ENCODE measurements around the gene STAT5B. TPM values are rescaled to one million over a fixed set of nuclear protein-coding genes. Genes with fewer than 3 reads are reported as not detected.
A peak's percentile ranks its signal among the peaks of the same experiment; 100 is the strongest.
"Not testable (repeated sequence)": the region's sequence is repeated elsewhere in the genome, so short reads cannot be mapped to it uniquely, and the experiment has no call there.

The STAT5B gene
- total RNA-seq, 2 donors from 2014 or later = 31.4 to 49.1 TPM

DNA sequence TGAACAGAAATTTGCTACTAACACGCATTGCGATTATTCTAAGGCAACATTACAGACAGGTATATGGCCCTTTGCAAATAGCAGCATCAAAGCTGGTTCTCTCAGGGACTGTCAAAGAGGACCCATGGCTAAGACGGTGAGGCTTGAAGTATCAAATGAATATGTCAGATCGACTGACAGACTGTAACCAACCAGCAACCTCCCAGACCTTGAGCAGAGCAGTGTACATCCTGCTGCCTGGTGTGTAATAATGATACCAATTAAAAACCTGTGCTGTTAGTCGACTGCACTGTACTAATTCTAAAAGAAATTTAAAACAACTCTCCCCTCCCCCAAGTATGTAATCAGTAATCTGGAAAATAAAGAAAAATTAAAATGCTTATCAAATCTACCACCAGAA, 46.0 kb downstream of the STAT5B start:
- Histone ChIP-seq H3K27me3 (no peaks in the 10 kb centered on the region), H3K4me1 (peaks cover 0 to 32% of the 10 kb centered on the region in 2 donors), H3K9me3 (no peaks in the 10 kb centered on the region), H3K36me3 (peaks cover 10% of the 10 kb centered on the region), H3K4me3 (no peak overlapping the region), H3K27ac (no peak overlapping the region)
- TF ChIP-seq, protein P1, sequence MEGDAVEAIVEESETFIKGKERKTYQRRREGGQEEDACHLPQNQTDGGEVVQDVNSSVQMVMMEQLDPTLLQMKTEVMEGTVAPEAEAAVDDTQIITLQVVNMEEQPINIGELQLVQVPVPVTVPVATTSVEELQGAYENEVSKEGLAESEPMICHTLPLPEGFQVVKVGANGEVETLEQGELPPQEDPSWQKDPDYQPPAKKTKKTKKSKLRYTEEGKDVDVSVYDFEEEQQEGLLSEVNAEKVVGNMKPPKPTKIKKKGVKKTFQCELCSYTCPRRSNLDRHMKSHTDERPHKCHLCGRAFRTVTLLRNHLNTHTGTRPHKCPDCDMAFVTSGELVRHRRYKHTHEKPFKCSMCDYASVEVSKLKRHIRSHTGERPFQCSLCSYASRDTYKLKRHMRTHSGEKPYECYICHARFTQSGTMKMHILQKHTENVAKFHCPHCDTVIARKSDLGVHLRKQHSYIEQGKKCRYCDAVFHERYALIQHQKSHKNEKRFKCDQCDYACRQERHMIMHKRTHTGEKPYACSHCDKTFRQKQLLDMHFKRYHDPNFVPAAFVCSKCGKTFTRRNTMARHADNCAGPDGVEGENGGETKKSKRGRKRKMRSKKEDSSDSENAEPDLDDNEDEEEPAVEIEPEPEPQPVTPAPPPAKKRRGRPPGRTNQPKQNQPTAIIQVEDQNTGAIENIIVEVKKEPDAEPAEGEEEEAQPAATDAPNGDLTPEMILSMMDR (IDR thresholded peaks at IDR 0.05) = no peak
- no peak for DNase-seq (ENCODE audit: low spot score)

DNA sequence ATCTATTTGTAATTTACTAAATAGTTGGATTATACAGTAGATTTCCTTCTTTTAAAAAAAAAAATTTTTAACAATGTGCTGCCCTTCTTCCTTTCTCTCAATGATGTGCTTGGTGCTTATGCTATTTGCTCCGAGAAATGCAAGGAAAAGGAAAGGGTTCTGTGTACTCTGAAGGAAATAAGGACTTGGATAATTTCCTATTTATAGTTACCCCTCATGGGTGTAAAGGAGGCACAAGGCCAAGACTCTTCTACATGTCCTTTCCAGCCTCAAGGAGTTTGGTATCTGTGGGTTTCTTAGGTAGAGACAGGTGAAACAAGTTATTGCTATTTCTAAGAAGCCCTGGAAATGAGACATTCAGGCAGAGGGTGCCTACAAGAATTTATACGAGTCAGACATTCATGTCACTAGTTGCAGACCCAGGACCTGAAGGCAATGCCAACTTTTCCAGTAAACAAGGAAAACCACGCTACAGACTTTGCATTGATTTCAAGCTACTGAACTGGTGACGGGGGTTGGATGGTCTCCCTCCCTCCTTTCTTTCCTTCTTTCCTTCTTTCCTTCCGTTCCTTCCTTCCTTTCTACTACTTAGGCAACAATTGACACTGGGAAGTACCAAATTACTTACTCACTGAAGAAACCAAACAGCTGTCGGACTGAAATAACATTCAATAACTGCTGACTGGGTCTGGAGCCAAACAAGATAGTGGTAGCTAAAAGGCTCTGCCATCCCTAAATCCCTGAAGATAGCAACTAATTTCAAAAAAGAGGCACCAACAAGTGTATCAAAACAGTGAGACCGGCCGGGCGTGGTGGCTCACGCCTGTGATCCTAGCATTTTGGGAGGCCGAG, 48.1 kb downstream of the STAT5B start:
- H3K4me3 ChIP-seq = no peak overlapping the region
- H3K27me3 ChIP-seq = no peaks in the 10 kb centered on the region
- peaks cover 0 to 19% of the 10 kb centered on the region in 2 donors for H3K4me1 ChIP-seq
- TF ChIP-seq, protein P1 (IDR thresholded peaks at IDR 0.05) = no peak
- peaks cover 26% of the 10 kb centered on the region for H3K36me3 ChIP-seq
- no peaks in the 10 kb centered on the region for H3K9me3 ChIP-seq
- no peak for DNase-seq (ENCODE audit: low spot score)
- peak overlapping the region; percentile 57 to 66 for H3K27ac ChIP-seq

DNA sequence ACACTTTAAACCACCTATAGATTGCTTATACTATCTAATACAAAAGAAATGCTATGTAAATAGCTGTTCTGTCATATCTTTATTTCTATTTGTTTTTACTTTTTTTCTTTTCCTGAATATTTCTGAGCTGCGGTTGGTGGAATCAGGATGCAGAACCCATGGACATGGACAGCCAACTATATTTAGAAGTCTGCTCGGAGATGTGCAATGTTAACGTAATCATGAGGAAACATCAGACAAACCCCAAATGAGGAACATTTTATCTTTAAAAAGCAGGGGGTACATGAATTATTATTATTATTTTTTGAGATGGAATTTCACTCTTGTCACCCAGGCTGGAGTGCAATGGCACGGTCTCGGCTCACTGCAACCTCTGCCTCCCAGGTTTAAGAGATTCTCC, 50.5 kb downstream of the STAT5B start:
- H3K27me3 ChIP-seq = no peaks in the 10 kb centered on the region
- peaks cover 35% of the 10 kb centered on the region for H3K36me3 ChIP-seq
- no peaks in the 10 kb centered on the region for H3K9me3 ChIP-seq
- TF ChIP-seq, protein P1 (IDR thresholded peaks at IDR 0.05) = no peak
- peaks cover 0 to 19% of the 10 kb centered on the region in 2 donors for H3K4me1 ChIP-seq
- H3K4me3 ChIP-seq = no peak overlapping the region
- no peak overlapping the region for H3K27ac ChIP-seq
- no peak for DNase-seq (ENCODE audit: low spot score)

DNA sequence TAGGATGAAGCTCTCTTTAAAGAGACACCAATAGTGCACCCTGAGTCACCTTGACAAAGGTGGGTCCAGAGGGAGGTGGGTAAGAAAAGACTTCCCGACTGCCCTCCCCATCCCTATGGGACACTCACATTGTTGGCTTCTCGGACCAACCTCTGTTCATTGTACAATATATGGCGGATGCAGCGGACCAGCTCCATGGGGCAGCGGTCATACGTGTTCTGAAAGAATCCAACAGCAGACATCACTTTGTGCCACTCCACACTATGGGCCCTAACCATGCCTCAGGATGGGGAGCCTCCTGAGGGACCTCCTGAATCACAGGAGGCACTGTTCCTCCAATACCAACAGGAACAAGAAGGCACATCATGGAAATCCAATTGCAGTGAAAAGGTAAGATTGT, 51.5 kb downstream of the STAT5B start:
- H3K9me3 ChIP-seq = no peaks in the 10 kb centered on the region
- DNase-seq (ENCODE audit: low spot score) = no peak
- H3K4me3 ChIP-seq = no peak overlapping the region
- H3K4me1 ChIP-seq = peaks cover 0 to 19% of the 10 kb centered on the region in 2 donors
- peaks cover 35% of the 10 kb centered on the region for H3K36me3 ChIP-seq
- TF ChIP-seq, protein P1 (IDR thresholded peaks at IDR 0.05) = no peak
- H3K27ac ChIP-seq = no peak overlapping the region
- H3K27me3 ChIP-seq = no peaks in the 10 kb centered on the region

DNA sequence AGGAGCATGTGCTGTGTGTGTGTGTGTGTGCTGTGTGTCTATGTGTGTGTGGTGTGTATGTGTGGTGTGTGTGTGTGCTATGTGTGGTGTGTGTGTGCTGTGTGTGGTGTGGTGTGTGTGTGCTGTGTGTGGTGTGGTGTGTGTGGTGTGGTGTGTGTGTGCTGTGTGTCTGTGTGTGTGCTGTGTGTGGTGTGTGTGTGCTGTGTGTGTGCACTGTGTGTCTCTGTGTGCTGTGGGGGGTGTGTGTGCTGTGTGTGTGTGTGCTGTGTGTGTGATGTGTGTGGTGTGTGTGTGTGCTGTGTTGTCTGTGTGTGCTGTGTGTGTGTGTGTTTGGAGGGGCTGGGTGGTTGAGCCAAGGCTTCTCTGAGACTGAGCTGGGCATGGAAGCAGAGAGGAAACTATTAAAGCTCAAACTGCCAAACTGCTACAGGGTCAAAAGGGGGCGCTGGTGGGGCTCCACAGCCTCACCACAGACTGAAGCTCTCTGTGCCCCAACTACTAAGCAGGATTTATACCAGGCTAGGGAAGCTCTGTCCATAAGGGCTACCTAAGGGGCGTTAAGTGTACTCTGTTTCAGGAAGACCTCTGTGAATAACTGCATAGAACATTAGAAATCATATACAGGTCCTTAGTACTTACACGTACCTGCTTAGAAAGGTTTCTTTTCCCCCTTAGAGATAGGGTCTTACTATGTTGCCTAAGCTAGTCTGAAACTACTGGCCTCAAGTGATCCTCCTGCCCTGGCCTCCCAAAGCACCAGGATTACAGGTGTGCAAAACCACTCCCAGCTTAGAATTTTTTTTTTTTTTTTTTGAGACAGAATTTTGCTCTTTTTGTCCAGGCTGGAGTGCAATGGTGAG, 54.1 kb downstream of the STAT5B start:
- no peak for DNase-seq (ENCODE audit: low spot score)
- no peaks in the 10 kb centered on the region for H3K27me3 ChIP-seq
- H3K27ac ChIP-seq = no peak overlapping the region
- TF ChIP-seq, protein P1 (IDR thresholded peaks at IDR 0.05) = peak in 1 of 2 donors; percentile 59
- peaks cover 0 to under 1% of the 10 kb centered on the region in 2 donors for H3K4me1 ChIP-seq
- no peaks in the 10 kb centered on the region for H3K9me3 ChIP-seq
- peaks cover 47% of the 10 kb centered on the region for H3K36me3 ChIP-seq
- no peak overlapping the region for H3K4me3 ChIP-seq

DNA sequence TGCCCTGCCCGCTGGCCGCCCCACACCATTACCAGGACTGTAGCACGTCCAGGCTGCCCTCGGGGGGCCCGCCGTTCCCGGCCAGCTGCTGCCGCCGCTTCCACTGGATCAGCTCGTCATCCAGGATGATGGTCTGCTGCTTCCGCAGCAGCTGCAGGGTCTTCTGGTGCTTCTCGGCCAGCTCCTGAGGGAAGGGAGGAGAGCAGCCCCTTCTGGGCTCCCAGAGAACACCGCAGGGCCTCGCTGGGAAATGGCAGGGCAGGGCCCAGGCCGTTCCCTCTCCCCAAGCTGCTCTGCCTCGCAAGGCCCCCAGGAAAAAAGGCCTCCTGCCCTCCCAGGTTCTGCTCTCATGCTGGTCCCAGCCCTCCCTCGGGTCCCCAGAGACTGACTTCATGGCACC, 56.9 kb downstream of the STAT5B start:
- DNase-seq (ENCODE audit: low spot score); H3K27ac ChIP-seq; H3K4me3 ChIP-seq; H3K9me3 ChIP-seq; H3K4me1 ChIP-seq; H3K27me3 ChIP-seq: not testable (repeated sequence)
- H3K36me3 ChIP-seq = peaks cover 71% of the 10 kb centered on the region

Measured in right atrium auricular region (tissue), 2 donors.